Fibroblast of lung (primary cell): ENCODE results near the gene TMEM236. TPM values are rescaled to one million over a fixed set of nuclear protein-coding genes. Genes with fewer than 3 reads are reported as not detected.

ENCODE experiments used
- DNase-seq, 2 donors: peaks; one replicate each; pipeline versions ENCODE4 v3.0.0 to v3.0.0-alpha.2; 2010; ENCODE audit warnings: low read depth in 2 of 2
- H2AFZ ChIP-seq: 2 replicates; pipeline ENCODE4 v1.5.1; 2012; ENCODE audit warnings: low read length, control low read depth, inconsistent platforms
- H3K27ac ChIP-seq: 2 replicates; pipeline ENCODE4 v1.5.1; 2011; ENCODE audit warnings: low read length, control low read depth; ENCODE audit not compliant: insufficient read depth
- H3K27me3 ChIP-seq: 2 replicates; pipeline ENCODE4 v1.5.1; 2011; ENCODE audit warnings: mild to moderate bottlenecking, low read length; ENCODE audit not compliant: control insufficient read depth, insufficient read depth
- H3K36me3 ChIP-seq: 2 replicates; pipeline ENCODE4 v1.5.1; 2011; ENCODE audit warnings: low read length; ENCODE audit not compliant: control insufficient read depth, insufficient read depth
- H3K4me1 ChIP-seq: 2 replicates; pipeline ENCODE4 v1.5.1; 2011; ENCODE audit warnings: low read length; ENCODE audit not compliant: control insufficient read depth, insufficient read depth; ENCODE audit errors: extremely low read depth
- H3K4me2 ChIP-seq: 2 replicates; pipeline ENCODE4 v1.5.1; 2011; ENCODE audit warnings: low read length, control low read depth; ENCODE audit not compliant: insufficient read depth; ENCODE audit errors: extremely low read depth
- H3K4me3 ChIP-seq, 4 experiments: fragments of 200-600 bp in 1 of 4; sonication (generic) in 1 of 4; replicated peaks in 1 of 4; 2 replicates each; pipeline ENCODE4 v1.5.1; 2011 to 2016; ENCODE audit warnings: low read length in 4 of 4, low read depth in 3 of 4, mild to moderate bottlenecking in 3 of 4, control low read depth in 2 of 4, inconsistent platforms in 1 of 4, mixed read lengths in 1 of 4; ENCODE audit not compliant: insufficient read depth in 1 of 4; ENCODE audit errors: control extremely low read depth in 1 of 4
- H3K79me2 ChIP-seq: 2 replicates; pipeline ENCODE4 v1.5.1; 2012; ENCODE audit warnings: mild to moderate bottlenecking, low read length, inconsistent platforms; ENCODE audit not compliant: control insufficient read depth, insufficient read depth
- H3K9ac ChIP-seq: 2 replicates; pipeline ENCODE4 v1.5.1; 2011; ENCODE audit warnings: mild to moderate bottlenecking, low read length, control low read depth; ENCODE audit not compliant: insufficient read depth
- H3K9me3 ChIP-seq: 2 replicates; pipeline ENCODE4 v1.5.1; 2012; ENCODE audit warnings: low read depth, low read length; ENCODE audit not compliant: control insufficient read depth, insufficient read depth
- H4K20me1 ChIP-seq: 2 replicates; pipeline ENCODE4 v1.5.1; 2011; ENCODE audit warnings: low read length; ENCODE audit not compliant: control insufficient read depth, insufficient read depth; ENCODE audit errors: extremely low read depth
- CTCF ChIP-seq, 2 donors: IDR thresholded peaks in 1 of 2; conservative IDR thresholded peaks in 1 of 2; 1 replicate in 1 of 2; 2 replicates in 1 of 2; pipeline ENCODE4 v1.5.1; 2011 to 2012; ENCODE audit warnings: low read length in 2 of 2, control low read depth in 1 of 2, inconsistent platforms in 1 of 2, low read depth in 1 of 2, mild to moderate bottlenecking in 1 of 2
- EZH2 ChIP-seq: IDR thresholded peaks from 2 replicates; pipeline ENCODE4 v1.5.1; 2012; ENCODE audit warnings: low read length, control low read depth, mild to moderate bottlenecking; ENCODE audit errors: missing control alignments
- polyA plus RNA-seq, 2 donors: library from polyadenylated mRNA; depleted of rRNA in 1 of 2; stranded (reverse) in 1 of 2; unstranded in 1 of 2; fragments of >200 nt; gene quantifications; 2 replicates each; pipeline ENCODE4 v1.2.1, GENCODE V29; 2011 to 2012; ENCODE audit warnings: missing spikeins in 1 of 2
- total RNA-seq: library from RNA; depleted of rRNA; stranded (reverse); fragments of >200 nt; gene quantifications from 2 replicates; pipeline ENCODE4 v1.2.1, GENCODE V29; 2014

Gene TMEM236
- total and polyA plus RNA-seq, 2 donors (not counting 1 experiment from before 2014, with no cell fraction given): 0.03 to 0.17 TPM

DNA sequence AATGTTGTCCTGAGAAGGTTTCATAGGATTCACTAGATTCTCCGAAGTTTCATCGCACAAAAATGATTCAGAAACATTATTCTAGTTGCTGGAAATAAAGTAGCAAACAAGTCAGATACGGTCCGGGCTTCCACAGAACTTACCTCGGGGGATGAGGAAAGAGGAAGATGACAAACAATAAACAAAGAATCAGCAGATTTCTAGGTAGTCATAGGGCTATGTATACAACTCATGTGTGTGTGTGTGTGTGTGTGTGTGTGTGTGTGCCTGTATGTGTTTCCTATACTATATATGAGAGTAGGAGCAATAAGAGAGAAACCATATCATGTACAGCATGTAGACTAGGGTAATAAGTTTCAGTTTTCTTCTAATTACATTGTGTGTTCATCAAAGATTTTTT lies 16.5 kb downstream of the TMEM236 start:
- no peaks in the 10 kb centered on the region for H3K4me1 ChIP-seq

GRCh38 chr10:17768957-17769356 lies 17.0 kb downstream of the TMEM236 start:
- Histone ChIP-seq H3K4me1 (no peaks in the 10 kb centered on the region), H2AFZ (no peak overlapping the region), H3K9me3 (no peaks in the 10 kb centered on the region), H3K79me2 (no peaks in the 10 kb centered on the region), H4K20me1 (no peaks in the 10 kb centered on the region), H3K27ac (no peak overlapping the region), H3K4me3 (no peak overlapping the region), H3K9ac (no peak overlapping the region), H3K36me3 (no peaks in the 10 kb centered on the region), H3K4me2 (no peak overlapping the region), H3K27me3 (no peaks in the 10 kb centered on the region)
- no peak for TF ChIP-seq CTCF (conservative IDR thresholded peaks at IDR 0.05 in 1 of 2, IDR thresholded peaks at IDR 0.05 in 1 of 2; ENCODE audit: low read depth in 1 of 2, low read length in 2 of 2)
- DNase-seq: peak; percentile 42 to 72

More for the DNA sequence above, 16.5 kb downstream of the TMEM236 start:
- Histone ChIP-seq H3K79me2 (no peaks in the 10 kb centered on the region), H3K9me3 (no peaks in the 10 kb centered on the region), H4K20me1 (no peaks in the 10 kb centered on the region), H3K4me3 (no peak overlapping the region), H3K4me2 (no peak overlapping the region), H3K9ac (no peak overlapping the region), H3K27me3 (no peaks in the 10 kb centered on the region), H3K36me3 (no peaks in the 10 kb centered on the region), H3K27ac (no peak overlapping the region), H2AFZ (no peak overlapping the region)
- TF ChIP-seq CTCF (conservative IDR thresholded peaks at IDR 0.05 in 1 of 2, IDR thresholded peaks at IDR 0.05 in 1 of 2; ENCODE audit: low read depth in 1 of 2, low read length in 2 of 2): no peak
- TF ChIP-seq EZH2: no peak
- no peak for DNase-seq

GRCh38 chr10:17771017-17771416 lies 19.0 kb downstream of the TMEM236 start:
- Histone ChIP-seq H3K4me2 (no peak overlapping the region), H3K36me3 (no peaks in the 10 kb centered on the region), H3K4me3 (no peak overlapping the region), H4K20me1 (no peaks in the 10 kb centered on the region), H3K9ac (no peak overlapping the region), H3K79me2 (no peaks in the 10 kb centered on the region), H3K4me1 (no peaks in the 10 kb centered on the region), H3K27me3 (no peaks in the 10 kb centered on the region), H2AFZ (no peak overlapping the region), H3K27ac (no peak overlapping the region), H3K9me3 (no peaks in the 10 kb centered on the region)
- no peak for DNase-seq
- TF ChIP-seq EZH2 (no peak), CTCF (conservative IDR thresholded peaks at IDR 0.05 in 1 of 2, IDR thresholded peaks at IDR 0.05 in 1 of 2; ENCODE audit: low read depth in 1 of 2, low read length in 2 of 2) (no peak)
